Endothelial cell of umbilical vein (primary cell): ENCODE measurements around the gene GPSM1. TPM values are rescaled to one million over a fixed set of nuclear protein-coding genes. Genes with fewer than 3 reads are reported as not detected.

ENCODE experiments used
- BruUV-seq: library from RNA; stranded (reverse); fragments of 400-500 nt; replicated peaks from 2 replicates; lab custom pipeline; 2021; lab: Mats Ljungman, UMichigan
- CTCF ChIA-PET: fragments of 300-600, 350-600 bp; sonication (Branson Sonifier 250); formaldehyde crosslinking; loops from one replicate; lab custom pipeline; 2021; ENCODE audit warnings: antibody characterized with exemption, inconsistent platforms; lab: Charles Lee
- POLR2A ChIA-PET: fragments of 300-600, 350-600 bp; sonication (Branson Sonifier 250); formaldehyde crosslinking; loops from one replicate; lab custom pipeline; 2021; ENCODE audit warnings: antibody characterized with exemption, inconsistent platforms; lab: Charles Lee
- DNase-seq: peaks from one replicate; pipeline ENCODE4 v3.0.0-alpha.2; 2011; ENCODE audit warnings: low read depth, low spot score
- FAIRE-seq: peaks from 2 replicates; lab custom pipeline; 2011; peaks lifted over from hg19 to GRCh38; lab: Jason Lieb, UNC
- H2AFZ ChIP-seq: 2 replicates; pipeline ENCODE4 v1.6.0; 2012; ENCODE audit warnings: low read depth, low read length, control low read depth, inconsistent platforms
- H3K27ac ChIP-seq: 2 replicates; pipeline ENCODE4 v1.5.1; 2011; ENCODE audit warnings: low read depth, mild to moderate bottlenecking, control low read depth, low read length, moderate library complexity; ENCODE audit not compliant: insufficient read depth
- H3K27me3 ChIP-seq, 2 experiments: 2 replicates each; pipeline versions ENCODE4 v1.6.0 to v1.6.1; 2011; ENCODE audit warnings: low read length in 2 of 2, mixed read lengths in 1 of 2; ENCODE audit not compliant: control insufficient read depth in 2 of 2, insufficient read depth in 2 of 2
- H3K36me3 ChIP-seq, 2 experiments: 2 replicates in 1 of 2; 3 replicates in 1 of 2; pipeline ENCODE4 v1.5.1; 2011; ENCODE audit warnings: low read length in 2 of 2, mild to moderate bottlenecking in 1 of 2, moderate library complexity in 1 of 2; ENCODE audit not compliant: control insufficient read depth in 2 of 2, insufficient read depth in 2 of 2; ENCODE audit errors: extremely low read depth in 1 of 2
- H3K4me1 ChIP-seq: 3 replicates; pipeline ENCODE4 v1.5.1; 2011; ENCODE audit warnings: mild to moderate bottlenecking, low read length; ENCODE audit not compliant: control insufficient read depth, insufficient read depth; ENCODE audit errors: extremely low read depth
- H3K4me2 ChIP-seq: 2 replicates; pipeline ENCODE4 v1.6.1; 2011; ENCODE audit warnings: low read length, control low read depth, mixed read lengths; ENCODE audit not compliant: insufficient read depth
- H3K4me3 ChIP-seq, 3 experiments: fragments of 200-600 bp in 1 of 3; sonication (generic), shearing (Covaris generic) in 1 of 3; replicated peaks in 1 of 3; 2 replicates each; pipeline ENCODE4 v1.5.1; 2011 to 2016; ENCODE audit warnings: control low read depth in 3 of 3, low read length in 3 of 3, mild to moderate bottlenecking in 2 of 3, inconsistent platforms in 1 of 3, low read depth in 1 of 3, moderate library complexity in 1 of 3; ENCODE audit not compliant: insufficient read depth in 1 of 3
- H3K79me2 ChIP-seq: 2 replicates; pipeline ENCODE4 v1.6.0; 2012; ENCODE audit warnings: low read length, inconsistent platforms; ENCODE audit not compliant: control insufficient read depth, insufficient read depth
- H3K9ac ChIP-seq: replicated peaks from 2 replicates; pipeline ENCODE3; 2011; ENCODE audit warnings: low read length, control low read depth; ENCODE audit not compliant: insufficient read depth; ENCODE audit errors: extremely low read depth
- H3K9me1 ChIP-seq: replicated peaks from 3 replicates; pipeline ENCODE4 v1.6.0; 2011; ENCODE audit warnings: mild to moderate bottlenecking, low read length; ENCODE audit not compliant: control insufficient read depth, insufficient read depth; ENCODE audit errors: extremely low read depth
- H3K9me3 ChIP-seq: replicated peaks from 2 replicates; pipeline ENCODE4 v1.5.1; 2012; ENCODE audit warnings: low read length, inconsistent platforms; ENCODE audit not compliant: control insufficient read depth, insufficient read depth
- H4K20me1 ChIP-seq: replicated peaks from 2 replicates; pipeline ENCODE3; 2011; ENCODE audit warnings: mild to moderate bottlenecking, low read length; ENCODE audit not compliant: control insufficient read depth, insufficient read depth; ENCODE audit errors: extremely low read depth
- EZH2 ChIP-seq: IDR thresholded peaks from 2 replicates; pipeline ENCODE4 v1.6.1; 2012; ENCODE audit warnings: borderline replicate concordance, low read depth, mild to moderate bottlenecking, moderate library complexity, low read length, inconsistent platforms; ENCODE audit not compliant: severe bottlenecking
- FOS ChIP-seq: IDR thresholded peaks from 2 replicates; pipeline ENCODE4 v1.6.1; 2011; ENCODE audit warnings: mild to moderate bottlenecking, low read length, moderate library complexity, borderline replicate concordance; ENCODE audit not compliant: insufficient read depth
- GATA2 ChIP-seq: IDR thresholded peaks from 2 replicates; pipeline ENCODE4 v1.7.0; 2011; ENCODE audit warnings: low read depth, mild to moderate bottlenecking, moderate library complexity, mixed read lengths, low read length; ENCODE audit not compliant: insufficient read length, insufficient read depth
- JUN ChIP-seq: IDR thresholded peaks from 2 replicates; pipeline ENCODE4 v1.6.1; 2011; ENCODE audit warnings: borderline replicate concordance, low read depth; ENCODE audit not compliant: insufficient read length, insufficient read depth
- MYC ChIP-seq: IDR thresholded peaks from one replicate; pipeline ENCODE4 v1.6.1; 2011; ENCODE audit warnings: mild to moderate bottlenecking, low read depth, low read length
- POLR2AphosphoS5 ChIP-seq: IDR thresholded peaks from 2 replicates; pipeline ENCODE4 v1.6.1; 2012; ENCODE audit warnings: low read depth, mild to moderate bottlenecking, control low read depth, low read length, moderate library complexity; ENCODE audit not compliant: insufficient read depth
- dilution Hi-C: fragments of 300-500 bp; cut with MboI; formaldehyde crosslinking; loops from one replicate; pipeline ENCODE4 v1.15.0; 2019; ENCODE audit warnings: low sequenced_read_pairs; ENCODE audit not compliant: extremely low pct_ligation_motif_present
- intact Hi-C: fragments of 100-400 bp; cut with micrococcal nuclease; formaldehyde crosslinking; loops from one replicate; pipeline ENCODE4 v1.10.0; 2022
- polyA plus RNA-seq, 4 experiments: library from polyadenylated mRNA; depleted of rRNA in 3 of 4; stranded (reverse) in 3 of 4; unstranded in 1 of 4; fragments of >200 nt; gene quantifications; 2 replicates each; pipeline versions ENCODE4 v1.2.1 to v1.2.3, GENCODE V29; 2011 to 2012; ENCODE audit warnings: missing spikeins in 1 of 4
- total RNA-seq: library from RNA; stranded (reverse); gene quantifications from 2 replicates; pipeline ENCODE4 v1.2.3, GENCODE V29; 2021
- TF ChIP-seq, protein P1 (sequence below), 2 donors: IDR thresholded peaks; 1 replicate in 1 of 2; 2 replicates in 1 of 2; pipeline ENCODE4 v1.5.1; 2011; ENCODE audit warnings: low read length in 2 of 2, mild to moderate bottlenecking in 2 of 2, moderate library complexity in 2 of 2, control low read depth in 1 of 2, inconsistent platforms in 1 of 2, low read depth in 1 of 2; ENCODE audit not compliant: insufficient read depth in 1 of 2; ENCODE audit errors: extremely low read depth in 1 of 2

GPSM1 gene
- total and polyA plus RNA-seq, 2 donors (not counting 3 experiments of a cell fraction or from before 2014, with no cell fraction given), result 34.6 to 47.1 TPM

DNA sequence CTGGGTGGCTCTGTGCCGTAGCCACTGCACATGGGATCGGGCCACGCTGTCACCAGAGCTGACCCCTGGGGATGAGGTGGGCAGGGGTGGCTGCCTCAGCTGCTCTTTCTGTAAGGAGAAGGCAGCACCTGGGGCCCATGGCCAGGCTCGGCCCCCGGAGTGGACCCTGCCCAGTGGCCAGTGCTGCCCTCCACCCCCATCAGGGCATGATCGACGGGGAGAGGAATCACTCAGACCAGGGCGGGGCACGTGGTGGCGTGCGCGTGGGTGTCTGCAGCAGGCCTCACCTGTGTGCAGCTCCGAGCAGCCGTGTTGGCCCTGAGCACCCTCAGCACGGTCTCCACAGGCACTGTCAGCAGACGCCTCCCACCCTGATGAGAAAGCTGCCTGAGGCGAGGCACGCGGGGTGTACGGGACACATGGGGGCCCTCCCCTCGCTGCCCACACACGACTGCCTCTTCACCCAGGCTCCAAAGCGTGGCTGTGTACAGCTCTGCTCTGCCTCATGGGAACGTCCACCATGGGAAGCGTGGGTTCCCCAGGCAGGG, 54.7 kb downstream of the GPSM1 start:
- ChIA-PET CTCF (no interaction called here), POLR2A (no interaction called here)
- Histone ChIP-seq H2AFZ (no peak overlapping the region), H3K79me2 (no peaks in the 10 kb centered on the region), H3K4me2 (no peak overlapping the region), H3K36me3 (peaks cover 4 to 56% of the 10 kb centered on the region in 2 experiments), H3K9me3 (no peaks in the 10 kb centered on the region), H4K20me1 (no peaks in the 10 kb centered on the region), H3K4me3 (no peak overlapping the region), H3K27me3 (no peaks in the 10 kb centered on the region), H3K4me1 (no peaks in the 10 kb centered on the region), H3K27ac (no peak overlapping the region), H3K9ac (no peak overlapping the region), H3K9me1 (no peaks in the 10 kb centered on the region)
- TF ChIP-seq POLR2AphosphoS5, result no peak
- DNase-seq (no peak), FAIRE-seq (no peak)
- intact Hi-C loops (no loop called here), dilution Hi-C loops (no loop called here)
- BruUV-seq, result no TSS peak

DNA sequence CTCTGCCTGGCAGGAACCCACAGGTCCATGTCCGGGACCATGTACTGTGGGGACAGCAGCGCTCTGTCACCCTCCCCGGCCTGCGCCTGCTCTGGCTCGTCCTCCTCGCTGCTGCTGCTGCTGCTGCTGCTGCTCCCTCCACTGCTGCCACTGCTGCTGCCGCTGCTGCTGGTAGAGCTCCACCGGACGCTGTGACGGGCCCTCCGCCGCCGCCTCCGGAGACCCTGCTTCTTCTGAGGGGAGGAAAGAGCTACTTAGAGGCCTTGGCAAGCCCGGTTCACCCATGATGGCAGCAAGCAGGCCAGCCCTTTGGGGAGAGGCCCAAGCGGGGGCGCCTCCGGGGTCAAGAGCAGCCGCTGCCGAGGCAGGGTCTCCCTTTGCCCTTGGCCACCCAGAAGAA, 56.1 kb downstream of the GPSM1 start:
- H3K27me3 ChIP-seq, result no peaks in the 10 kb centered on the region
- peaks cover 6 to 63% of the 10 kb centered on the region in 2 experiments for H3K36me3 ChIP-seq
- no peak for DNase-seq
- H3K27ac ChIP-seq, result no peak overlapping the region
- H2AFZ ChIP-seq, result no peak overlapping the region
- ChIA-PET CTCF (no interaction called here), POLR2A (no interaction called here)
- dilution Hi-C loops (no loop called here), intact Hi-C loops (no loop called here)
- BruUV-seq, result no TSS peak
- no peaks in the 10 kb centered on the region for H3K79me2 ChIP-seq
- no peak for FAIRE-seq
- H3K4me1 ChIP-seq, result no peaks in the 10 kb centered on the region
- H4K20me1 ChIP-seq, result no peaks in the 10 kb centered on the region
- H3K4me2 ChIP-seq, result no peak overlapping the region
- TF ChIP-seq, protein P1, sequence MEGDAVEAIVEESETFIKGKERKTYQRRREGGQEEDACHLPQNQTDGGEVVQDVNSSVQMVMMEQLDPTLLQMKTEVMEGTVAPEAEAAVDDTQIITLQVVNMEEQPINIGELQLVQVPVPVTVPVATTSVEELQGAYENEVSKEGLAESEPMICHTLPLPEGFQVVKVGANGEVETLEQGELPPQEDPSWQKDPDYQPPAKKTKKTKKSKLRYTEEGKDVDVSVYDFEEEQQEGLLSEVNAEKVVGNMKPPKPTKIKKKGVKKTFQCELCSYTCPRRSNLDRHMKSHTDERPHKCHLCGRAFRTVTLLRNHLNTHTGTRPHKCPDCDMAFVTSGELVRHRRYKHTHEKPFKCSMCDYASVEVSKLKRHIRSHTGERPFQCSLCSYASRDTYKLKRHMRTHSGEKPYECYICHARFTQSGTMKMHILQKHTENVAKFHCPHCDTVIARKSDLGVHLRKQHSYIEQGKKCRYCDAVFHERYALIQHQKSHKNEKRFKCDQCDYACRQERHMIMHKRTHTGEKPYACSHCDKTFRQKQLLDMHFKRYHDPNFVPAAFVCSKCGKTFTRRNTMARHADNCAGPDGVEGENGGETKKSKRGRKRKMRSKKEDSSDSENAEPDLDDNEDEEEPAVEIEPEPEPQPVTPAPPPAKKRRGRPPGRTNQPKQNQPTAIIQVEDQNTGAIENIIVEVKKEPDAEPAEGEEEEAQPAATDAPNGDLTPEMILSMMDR (IDR thresholded peaks at IDR 0.05; ENCODE audit: extremely low read depth in 1 of 2, insufficient read depth in 1 of 2, low read depth in 1 of 2, low read length in 2 of 2), result no peak
- TF ChIP-seq FOS (no peak), JUN (no peak), MYC (no peak), GATA2 (no peak), EZH2 (no peak)
- H3K9ac ChIP-seq, result no peak overlapping the region
- no peaks in the 10 kb centered on the region for H3K9me1 ChIP-seq
- H3K4me3 ChIP-seq, result no peak overlapping the region
- H3K9me3 ChIP-seq, result no peaks in the 10 kb centered on the region
